BE2C (cell line): ENCODE results near the gene RIBC1.

ENCODE experiments used
- DNase-seq: peaks from one replicate; pipeline ENCODE4 v3.0.0-alpha.2; 2020
- H3K27me3 ChIP-seq: fragments of 250-450 bp; sonication (Bioruptor Pico); 2 replicates; pipeline ENCODE4 v1.5.1; 2020; ENCODE audit warnings: mild to moderate bottlenecking
- H3K36me3 ChIP-seq: fragments of 250-450 bp; sonication (Bioruptor Pico); 2 replicates; pipeline ENCODE4 v1.5.1; 2020; ENCODE audit warnings: mild to moderate bottlenecking
- H3K4me1 ChIP-seq: fragments of 250-450 bp; sonication (Bioruptor Pico); 2 replicates; pipeline ENCODE4 v1.5.1; 2020
- H3K4me3 ChIP-seq: 2 replicates; pipeline ENCODE4 v1.5.1; 2011; ENCODE audit warnings: low read depth, low read length
- H3K9me3 ChIP-seq: fragments of 250-450 bp; sonication (Bioruptor Pico); 2 replicates; pipeline ENCODE4 v1.5.1; 2020
- CTCF ChIP-seq: IDR thresholded peaks from 2 replicates; pipeline ENCODE4 v1.5.1; 2012; ENCODE audit warnings: mild to moderate bottlenecking, low read depth, low read length

RIBC1 gene

GRCh38 chrX:53438174-53438831 lies 15.6 kb downstream of the RIBC1 start:
- no peaks in the 10 kb centered on the region for H3K9me3 ChIP-seq
- TF ChIP-seq CTCF = no peak
- H3K4me1 ChIP-seq = no peaks in the 10 kb centered on the region
- no peak for DNase-seq
- H3K4me3 ChIP-seq = no peak overlapping the region
- H3K27me3 ChIP-seq = no peaks in the 10 kb centered on the region
- no peaks in the 10 kb centered on the region for H3K36me3 ChIP-seq

GRCh38 chrX:53438832-53439230 lies 16.2 kb downstream of the RIBC1 start:
- H3K4me1 ChIP-seq = no peaks in the 10 kb centered on the region
- H3K4me3 ChIP-seq = no peak overlapping the region
- H3K9me3 ChIP-seq = no peaks in the 10 kb centered on the region
- no peaks in the 10 kb centered on the region for H3K27me3 ChIP-seq
- no peak for TF ChIP-seq CTCF
- no peaks in the 10 kb centered on the region for H3K36me3 ChIP-seq
- no peak for DNase-seq

GRCh38 chrX:53440101-53440500 lies 17.4 kb downstream of the RIBC1 start:
- Histone ChIP-seq H3K4me1 (no peaks in the 10 kb centered on the region), H3K36me3 (no peaks in the 10 kb centered on the region), H3K4me3 (no peak overlapping the region), H3K9me3 (no peaks in the 10 kb centered on the region), H3K27me3 (no peaks in the 10 kb centered on the region)
- TF ChIP-seq CTCF = no peak
- no peak for DNase-seq

- no peak for DNase-seq
- peak overlapping the region; percentile 60 for H3K4me3 ChIP-seq
These were observed 18.2 kb downstream of the RIBC1 start for GRCh38 chrX:53440621-53441517.

GRCh38 chrX:53441531-53442321 lies 19.1 kb downstream of the RIBC1 start:
- H3K4me3 ChIP-seq = peak overlapping the region; percentile 60

More at GRCh38 chrX:53440621-53441517, 18.2 kb downstream of the RIBC1 start:
- Histone ChIP-seq H3K4me1 (no peaks in the 10 kb centered on the region), H3K27me3 (no peaks in the 10 kb centered on the region), H3K36me3 (no peaks in the 10 kb centered on the region), H3K9me3 (no peaks in the 10 kb centered on the region)
- no peak for TF ChIP-seq CTCF

More at GRCh38 chrX:53441531-53442321, 19.1 kb downstream of the RIBC1 start:
- no peaks in the 10 kb centered on the region for H3K9me3 ChIP-seq
- H3K36me3 ChIP-seq = no peaks in the 10 kb centered on the region
- no peaks in the 10 kb centered on the region for H3K4me1 ChIP-seq
- no peak for TF ChIP-seq CTCF
- peak; percentile 87 for DNase-seq
- no peaks in the 10 kb centered on the region for H3K27me3 ChIP-seq
